ENCODE measurements around the gene ZNF786.
"Not testable (repeated sequence)": the region's sequence is repeated elsewhere in the genome, so short reads cannot be mapped to it uniquely, and the experiment has no call there.

The ZNF786 gene

DNA sequence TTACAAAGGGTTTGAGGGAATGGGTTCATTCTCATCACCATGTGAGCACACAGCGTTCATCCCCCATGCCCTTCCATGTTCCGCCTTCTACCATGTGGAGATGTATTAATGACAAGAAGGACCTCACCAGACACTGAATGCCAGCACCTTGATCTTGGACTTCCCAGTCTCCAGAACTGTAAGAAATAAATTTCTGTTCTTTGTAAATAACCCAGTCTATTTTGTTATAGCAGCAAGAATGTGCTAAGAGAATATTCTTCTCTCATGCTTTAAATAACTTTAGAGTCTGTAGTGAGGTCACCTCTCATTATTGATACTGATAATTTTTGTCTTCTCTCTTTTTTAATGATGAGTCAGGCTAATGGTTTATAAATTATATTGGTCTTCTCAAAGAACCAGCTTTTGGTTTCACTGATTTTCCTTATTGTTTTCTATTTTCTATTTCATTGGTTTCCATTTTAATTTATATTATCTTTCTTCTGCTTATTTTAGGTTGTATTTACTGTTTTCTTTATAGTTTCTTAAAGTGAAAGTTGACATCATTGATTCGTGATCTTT, 59.1 kb downstream of the ZNF786 start:
- DNase-seq (ENCODE audit: low read depth in 2 of 2): no peak

DNA sequence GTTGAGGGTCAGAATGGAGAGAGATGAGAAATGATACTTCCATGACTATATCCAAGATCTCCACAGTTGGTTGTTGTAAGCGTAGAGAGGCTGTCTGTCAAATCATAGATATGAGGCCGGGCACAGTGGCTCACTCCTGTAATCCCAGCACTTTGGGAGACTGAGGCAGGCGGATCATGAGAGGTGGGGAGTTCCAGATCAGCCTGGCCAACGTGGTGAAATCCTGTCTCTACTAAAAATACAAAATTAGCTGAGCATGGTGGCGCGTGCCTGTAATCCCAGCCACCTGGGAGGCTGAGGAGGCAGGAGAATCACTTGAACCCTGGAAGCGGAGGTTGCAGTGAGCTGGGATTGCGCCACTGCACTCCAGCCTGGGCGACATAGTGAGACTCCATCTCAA, 60.1 kb downstream of the ZNF786 start:
- DNase-seq (ENCODE audit: low read depth in 2 of 2): not testable (repeated sequence)

DNA sequence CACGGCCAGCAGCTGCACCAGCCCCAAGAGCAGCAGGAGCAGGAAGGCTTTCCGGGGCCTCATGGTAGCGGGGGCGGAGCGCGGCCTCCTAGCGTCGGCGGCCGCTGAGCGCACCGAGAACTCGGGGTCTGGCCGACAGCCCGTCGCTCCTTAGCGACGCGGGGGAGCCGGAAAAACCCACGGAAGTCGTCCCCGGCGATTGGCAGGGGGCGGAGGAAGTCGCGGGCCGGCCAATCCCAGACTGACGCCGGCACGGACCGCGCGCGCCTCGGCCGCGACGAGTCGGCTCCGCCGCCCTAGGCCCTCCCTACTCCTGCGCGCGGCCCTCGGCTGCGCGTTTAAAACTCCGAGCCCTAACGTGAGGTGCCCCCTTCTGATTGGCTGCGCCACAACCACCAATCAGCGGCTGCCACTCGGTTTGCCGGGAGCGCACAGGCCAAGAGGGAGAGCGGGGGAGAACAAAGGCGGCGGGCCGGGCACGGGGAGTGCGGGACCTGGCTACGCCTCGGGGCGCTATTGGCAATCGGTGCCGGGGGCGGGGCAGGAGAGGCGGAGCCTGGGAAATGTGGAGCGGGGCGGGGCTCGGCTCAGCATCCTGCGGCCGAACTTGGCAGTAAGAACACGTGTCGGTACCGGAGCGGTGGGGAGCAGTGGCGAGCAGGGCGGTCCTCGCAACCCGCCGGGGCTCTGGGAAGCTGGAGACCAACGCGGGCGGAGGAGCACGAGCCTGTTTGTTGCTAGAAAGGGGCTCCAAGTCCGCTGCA, 62.0 kb downstream of the ZNF786 start, which contains the start of gene PDIA4:
Gene PDIA4 (minus strand): TSS at position 160 of the 764 bp plus-strand sequence. CDS start 97 bp downstream, at position 63.
- DNase-seq (ENCODE audit: low read depth in 2 of 2): peak; percentile 98 to 99

DNA sequence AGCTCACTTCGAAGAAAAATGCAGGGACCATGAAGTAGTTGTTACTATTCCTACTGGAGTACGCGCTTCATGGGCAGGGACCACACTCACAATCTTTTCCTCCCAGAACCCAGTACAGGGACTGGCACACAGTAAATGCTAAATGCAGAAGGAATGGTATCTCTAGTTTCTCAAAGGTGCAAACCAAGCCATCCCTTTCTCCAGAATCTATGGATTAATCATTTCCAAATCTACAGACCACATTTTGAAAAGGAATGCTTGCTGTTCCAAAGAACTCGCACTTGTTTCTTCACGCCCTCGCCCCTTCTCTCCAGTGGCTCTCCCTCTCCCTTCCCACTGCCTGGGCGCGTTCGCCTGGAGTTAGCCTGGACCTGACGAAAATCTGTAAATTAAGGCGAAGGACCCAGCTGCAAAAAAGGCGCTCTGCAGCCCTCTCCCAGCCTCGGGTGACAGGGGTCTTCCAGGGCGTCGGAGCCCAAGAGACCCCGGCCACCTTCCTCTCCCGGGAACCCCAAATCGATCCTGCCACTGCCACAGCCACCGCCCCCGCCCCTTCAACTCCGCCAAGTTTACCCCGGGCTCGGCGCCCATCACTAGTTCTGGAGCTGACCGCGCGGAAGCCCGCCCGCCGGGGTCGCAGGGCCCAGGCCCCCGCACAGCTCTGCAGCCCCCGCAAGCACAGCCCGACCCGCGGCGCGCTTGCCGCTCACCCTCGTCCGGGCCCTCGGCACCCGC, 62.7 kb downstream of the ZNF786 start:
- peak in 1 of 2 donors; percentile 4 for DNase-seq (ENCODE audit: low read depth in 2 of 2)

DNA sequence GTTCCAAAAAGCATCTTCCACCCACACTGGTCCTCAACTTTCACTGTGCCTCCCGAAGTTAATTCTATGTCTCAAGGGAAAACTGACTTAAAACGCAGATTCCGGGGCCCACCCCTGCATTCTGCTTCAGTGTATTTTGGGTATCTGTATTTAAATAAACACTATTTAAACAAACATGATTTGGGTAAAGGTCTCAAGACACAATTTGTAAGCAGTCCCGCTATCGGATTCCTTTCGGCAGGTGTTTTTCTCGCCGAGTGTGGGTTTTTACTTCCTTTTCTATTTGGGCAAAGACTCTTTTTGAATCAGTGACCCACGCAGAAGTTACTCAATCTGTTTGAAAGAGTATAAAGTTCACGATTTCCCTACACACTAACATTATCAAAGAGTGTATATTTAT, 63.5 kb downstream of the ZNF786 start:
- DNase-seq (ENCODE audit: low read depth in 2 of 2): no peak

DNA sequence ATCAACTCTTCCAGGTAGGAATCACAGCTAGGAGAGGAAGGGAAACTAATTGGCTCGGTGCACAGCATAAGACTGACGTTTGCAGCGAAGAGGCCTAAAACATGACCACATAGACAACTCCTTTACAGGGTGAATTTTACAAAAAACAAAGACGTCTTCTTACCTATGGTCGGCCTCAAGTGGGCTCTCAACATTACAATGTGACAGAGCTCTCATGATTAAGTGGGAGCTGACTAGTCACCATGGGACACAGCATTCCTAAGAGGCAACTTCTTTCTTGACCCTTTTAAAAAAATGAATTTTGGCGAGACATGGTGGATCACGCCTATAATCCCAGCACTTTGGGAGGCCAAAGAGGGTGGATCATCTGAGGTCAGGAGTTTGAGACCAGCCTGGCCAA, 66.9 kb downstream of the ZNF786 start:
- no peak for DNase-seq (ENCODE audit: low read depth in 2 of 2)

DNA sequence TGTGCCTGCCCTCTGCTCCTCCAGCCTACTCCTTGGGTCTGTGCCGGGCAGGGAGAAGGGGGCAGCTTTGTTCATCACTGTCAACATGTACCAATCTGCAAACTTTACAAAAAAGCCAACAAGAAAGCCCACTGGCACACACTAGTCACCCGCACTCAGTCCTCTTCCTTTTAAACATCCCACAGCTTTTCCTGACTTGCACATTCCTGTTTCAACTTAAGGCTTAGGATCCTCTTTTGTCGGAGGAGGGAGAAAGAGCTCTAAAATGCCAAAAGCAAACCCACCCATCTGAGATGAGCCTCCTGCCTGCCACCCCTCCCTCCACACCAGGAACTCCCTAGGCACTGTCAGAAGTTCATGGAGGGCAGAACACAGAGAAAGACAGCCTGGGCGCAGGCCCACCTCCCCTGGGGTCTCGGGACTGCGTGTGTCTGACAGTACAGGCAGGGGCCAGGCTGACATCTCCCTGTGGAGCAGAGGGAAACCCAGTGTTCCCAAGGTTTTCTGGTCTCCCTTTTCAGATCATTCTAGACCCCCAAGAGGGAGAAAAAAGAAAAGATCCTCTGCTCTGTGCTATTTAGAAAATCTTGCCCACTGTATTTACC, 67.7 kb downstream of the ZNF786 start:
- DNase-seq (ENCODE audit: low read depth in 2 of 2): no peak

DNA sequence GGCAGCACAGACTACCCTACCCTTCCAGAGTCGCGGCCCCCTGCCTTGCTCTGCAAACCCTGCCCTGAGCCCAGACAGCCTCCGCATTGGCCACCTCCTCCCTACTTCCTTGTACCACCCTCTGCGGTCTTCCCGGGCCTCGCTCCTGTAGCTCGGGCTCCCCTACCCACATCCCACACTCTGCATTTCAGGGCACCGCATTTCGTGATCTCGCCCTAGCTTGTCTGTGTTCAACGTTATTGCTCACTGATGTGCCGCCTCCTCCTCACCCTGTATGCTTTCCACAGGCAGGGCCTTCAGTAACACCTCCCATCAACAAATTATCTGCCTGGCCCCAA, 68.8 kb downstream of the ZNF786 start:
- no peak for DNase-seq (ENCODE audit: low read depth in 2 of 2)

DNA sequence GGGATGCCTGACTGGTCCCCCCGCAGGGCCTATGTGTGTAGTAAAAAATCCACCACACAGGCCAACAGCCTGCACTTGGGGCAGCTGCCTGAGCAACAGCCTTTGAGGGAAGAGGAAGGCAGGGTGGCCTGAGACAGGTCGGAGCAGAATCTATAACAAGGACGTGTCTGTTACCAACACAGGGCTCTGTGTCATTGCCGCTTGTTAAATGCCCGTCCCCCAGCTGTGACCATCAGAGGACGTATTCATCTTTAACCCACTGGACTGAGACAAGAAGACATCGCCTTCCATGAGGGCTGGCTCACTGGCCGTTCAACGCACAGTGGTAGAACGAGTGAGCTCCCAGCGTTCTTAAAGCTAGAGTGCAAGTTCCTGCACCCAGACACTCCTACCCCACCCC, 70.0 kb downstream of the ZNF786 start:
- DNase-seq (ENCODE audit: low read depth in 2 of 2): no peak
